ENCODE measurements around the gene KY.

- TF ChIP-seq POLR2AphosphoS5 (IDR thresholded peaks at IDR 0.05; ENCODE audit: borderline replicate concordance, low read depth, low read length) (no peak), EZH2 (IDR thresholded peaks at IDR 0.05) (no peak)
These were observed 20.3 kb downstream of the KY start for GRCh38 chr3:134630506-134630905.

Measured in SK-N-MC (cell line).